ENCODE measurements around the gene ETV7.
"Not testable (repeated sequence)": the region's sequence is repeated elsewhere in the genome, so short reads cannot be mapped to it uniquely, and the experiment has no call there.

DNA sequence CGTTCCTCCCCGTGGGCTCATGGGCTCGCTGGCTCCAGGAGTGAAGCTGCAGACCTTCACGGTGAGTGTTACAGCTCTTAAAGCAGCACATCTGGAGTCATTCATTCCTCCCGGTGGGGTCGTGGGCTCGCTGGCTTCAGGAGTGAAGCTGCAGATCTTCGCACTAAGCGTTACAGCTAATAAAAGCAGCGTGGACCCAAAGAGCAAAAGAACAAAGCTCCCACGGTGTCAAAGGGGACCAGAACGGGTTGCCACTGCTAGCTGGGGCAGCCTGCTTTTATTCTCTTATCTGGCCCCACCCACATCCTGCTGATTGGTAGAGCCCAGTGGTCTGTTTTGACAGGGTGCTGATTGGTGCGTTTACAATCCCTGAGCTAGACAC, 24.1 kb downstream of the ETV7 start:
- not testable (repeated sequence) for TF ChIP-seq CTCF (IDR thresholded peaks at IDR 0.05); EZH2 (IDR thresholded peaks at IDR 0.05; ENCODE audit: borderline replicate concordance, insufficient read depth, low read depth, low read length, poor library complexity, severe bottlenecking)

Data from B cell (primary cell).